Uterus (tissue), 4 donors: ENCODE measurements around the gene SENP8. TPM values are rescaled to one million over a fixed set of nuclear protein-coding genes. Genes with fewer than 3 reads are reported as not detected.

ENCODE experiments used
- DNase-seq, 2 donors: peaks; one replicate each; pipeline ENCODE4 v3.0.0-alpha.2; 2019 to 2020
- H3K27ac ChIP-seq, 2 donors: fragments of 200-600 bp; sonication (generic); 1 replicate in 1 of 2; 2 replicates in 1 of 2; pipeline ENCODE4 v1.5.1; 2016 to 2018
- H3K27me3 ChIP-seq, 2 donors: fragments of 200-600 bp; sonication (generic); one replicate each; pipeline ENCODE4 v1.5.1; 2018 to 2019; ENCODE audit warnings: control low read depth in 1 of 2
- H3K36me3 ChIP-seq, 2 donors: fragments of 200-600 bp; sonication (generic); one replicate each; pipeline ENCODE4 v1.5.1; 2019; ENCODE audit warnings: control low read depth in 1 of 2
- H3K4me1 ChIP-seq, 2 donors: fragments of 200-600 bp; sonication (generic); one replicate each; pipeline ENCODE4 v1.5.1; 2018 to 2019; ENCODE audit warnings: control low read depth in 1 of 2
- H3K4me3 ChIP-seq, 2 donors: fragments of 200-600 bp; sonication (generic); 1 replicate in 1 of 2; 2 replicates in 1 of 2; pipeline ENCODE4 v1.5.1; 2018 to 2019; ENCODE audit warnings: mild to moderate bottlenecking in 1 of 2
- H3K9me3 ChIP-seq, 2 donors: fragments of 200-600 bp; sonication (generic); one replicate each; pipeline ENCODE4 v1.5.1; 2019; ENCODE audit warnings: control low read depth in 1 of 2
- CTCF ChIP-seq, 4 experiments: fragments of 200-600 bp in 2 of 4; fragments of 450-650 bp in 2 of 4; sonication (generic) in 2 of 4; IDR thresholded peaks; one replicate each; pipeline ENCODE4 v1.5.1; 2016 to 2019; ENCODE audit warnings: antibody characterized with exemption in 4 of 4, mild to moderate bottlenecking in 2 of 4, moderate library complexity in 1 of 4
- POLR2A ChIP-seq, 2 donors: fragments of 450-650 bp; IDR thresholded peaks; one replicate each; pipeline ENCODE4 v1.6.1; 2016; ENCODE audit warnings: antibody characterized with exemption in 2 of 2, mild to moderate bottlenecking in 1 of 2, moderate library complexity in 1 of 2
- intact Hi-C: fragments of 100-400 bp; cut with DNase I; formaldehyde crosslinking; loops from one replicate; pipeline ENCODE4 v1.15.1; 2023; ENCODE audit warnings: low total_unique reads
- total RNA-seq, 4 donors: library from RNA; depleted of rRNA in 3 of 4; stranded (reverse); fragments of >200 nt in 3 of 4; gene quantifications; one replicate each; pipeline versions ENCODE4 v1.1.0 to v1.2.4, GENCODE V29; 2014 to 2023
- donor health status: DM: yes; HTN: yes; CAD: no.

SENP8 gene
- total RNA-seq, 4 donors from 2014 or later, result 0.77 to 5.6 (median 3.5) TPM

GRCh38 chr15:72105111-72105510, 13.1 kb upstream of the SENP8 start:
- intact Hi-C loops, result no loop called here
- H3K4me3 ChIP-seq, result no peak overlapping the region
- H3K36me3 ChIP-seq, result no peaks in the 10 kb centered on the region
- no peaks in the 10 kb centered on the region for H3K9me3 ChIP-seq
- H3K27me3 ChIP-seq, result no peaks in the 10 kb centered on the region
- DNase-seq, result no peak
- TF ChIP-seq POLR2A (IDR thresholded peaks at IDR 0.05) (no peak), CTCF (IDR thresholded peaks at IDR 0.05) (no peak)
- no peak overlapping the region for H3K27ac ChIP-seq
- H3K4me1 ChIP-seq, result peaks cover 0 to 5% of the 10 kb centered on the region in 2 donors

DNA sequence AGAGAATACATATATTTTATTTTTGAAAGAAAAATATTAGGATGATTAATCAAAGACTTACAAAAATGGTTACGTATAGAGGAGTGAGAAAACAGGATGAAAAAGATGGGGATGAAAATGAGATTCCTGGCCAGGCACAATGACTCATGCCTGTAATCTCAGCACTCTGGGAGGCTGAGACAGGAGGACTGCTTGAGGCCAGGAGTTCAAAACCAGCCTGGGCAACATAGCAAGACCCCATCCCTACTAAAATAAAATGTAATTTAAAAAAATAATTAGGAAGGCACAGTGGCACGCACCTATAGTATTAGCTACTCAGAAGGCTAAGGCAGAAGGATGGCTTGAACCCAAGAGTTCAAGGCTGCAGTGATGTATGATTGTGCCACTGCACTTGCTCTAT, 12.1 kb upstream of the SENP8 start:
- TF ChIP-seq CTCF (IDR thresholded peaks at IDR 0.05) (no peak), POLR2A (IDR thresholded peaks at IDR 0.05) (no peak)
- no peak for DNase-seq
- no peak overlapping the region for H3K4me3 ChIP-seq
- H3K36me3 ChIP-seq, result no peaks in the 10 kb centered on the region
- H3K9me3 ChIP-seq, result no peaks in the 10 kb centered on the region
- H3K27ac ChIP-seq, result no peak overlapping the region
- H3K4me1 ChIP-seq, result peaks cover 0 to 5% of the 10 kb centered on the region in 2 donors
- intact Hi-C loops, result no loop called here
- no peaks in the 10 kb centered on the region for H3K27me3 ChIP-seq

- no peak for DNase-seq
- TF ChIP-seq CTCF (IDR thresholded peaks at IDR 0.05), result no peak
- Histone ChIP-seq H3K4me3 (no peak overlapping the region), H3K4me1 (peaks cover 0 to 10% of the 10 kb centered on the region in 2 donors), H3K36me3 (no peaks in the 10 kb centered on the region), H3K9me3 (no peaks in the 10 kb centered on the region), H3K27me3 (no peaks in the 10 kb centered on the region), H3K27ac (no peak overlapping the region)
- intact Hi-C loops, result no loop called here
Measured at GRCh38 chr15:72110355-72110754, 7.8 kb upstream of the SENP8 start.

GRCh38 chr15:72112116-72112515, 6.1 kb upstream of the SENP8 start:
- H3K9me3 ChIP-seq, result no peaks in the 10 kb centered on the region
- H3K4me1 ChIP-seq, result peaks cover 0 to 10% of the 10 kb centered on the region in 2 donors
- H3K27ac ChIP-seq, result no peak overlapping the region
- TF ChIP-seq POLR2A (IDR thresholded peaks at IDR 0.05), result no peak
- TF ChIP-seq CTCF (IDR thresholded peaks at IDR 0.05), result no peak
- no peak overlapping the region for H3K4me3 ChIP-seq
- intact Hi-C loops, result no loop called here
- H3K36me3 ChIP-seq, result no peaks in the 10 kb centered on the region
- DNase-seq, result no peak
- H3K27me3 ChIP-seq, result no peaks in the 10 kb centered on the region

DNA sequence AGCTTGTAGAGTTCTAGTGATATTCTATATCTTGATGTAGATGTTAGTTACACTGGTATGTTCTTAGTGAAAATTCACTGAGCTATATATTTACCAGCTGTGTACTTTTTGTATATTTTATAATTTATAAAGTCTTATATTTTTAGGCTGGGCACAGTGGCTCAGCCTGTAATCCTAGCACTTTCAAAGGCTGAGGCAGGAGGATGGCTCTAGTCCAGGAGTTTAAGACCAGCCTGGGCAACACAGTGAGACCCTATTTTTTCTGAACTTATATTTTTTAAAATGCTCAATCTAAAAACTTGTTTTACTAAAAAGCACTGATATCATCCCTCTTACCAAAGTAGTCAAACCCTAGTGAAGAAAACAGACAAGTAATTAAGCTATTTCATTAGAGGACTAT, 5.4 kb upstream of the SENP8 start:
- Histone ChIP-seq H3K36me3 (no peaks in the 10 kb centered on the region), H3K4me3 (no peak overlapping the region), H3K4me1 (peaks cover 0 to 10% of the 10 kb centered on the region in 2 donors), H3K27me3 (no peaks in the 10 kb centered on the region), H3K27ac (peak overlapping the region in 1 of 2 donors; percentile 18), H3K9me3 (no peaks in the 10 kb centered on the region)
- TF ChIP-seq POLR2A (IDR thresholded peaks at IDR 0.05), result no peak
- TF ChIP-seq CTCF (IDR thresholded peaks at IDR 0.05), result no peak
- no peak for DNase-seq
- intact Hi-C loops, result no loop called here
